ENCODE measurements around the gene CD300LB.
"Not testable (repeated sequence)": the region's sequence is repeated elsewhere in the genome, so short reads cannot be mapped to it uniquely, and the experiment has no call there.

The CD300LB gene

DNA sequence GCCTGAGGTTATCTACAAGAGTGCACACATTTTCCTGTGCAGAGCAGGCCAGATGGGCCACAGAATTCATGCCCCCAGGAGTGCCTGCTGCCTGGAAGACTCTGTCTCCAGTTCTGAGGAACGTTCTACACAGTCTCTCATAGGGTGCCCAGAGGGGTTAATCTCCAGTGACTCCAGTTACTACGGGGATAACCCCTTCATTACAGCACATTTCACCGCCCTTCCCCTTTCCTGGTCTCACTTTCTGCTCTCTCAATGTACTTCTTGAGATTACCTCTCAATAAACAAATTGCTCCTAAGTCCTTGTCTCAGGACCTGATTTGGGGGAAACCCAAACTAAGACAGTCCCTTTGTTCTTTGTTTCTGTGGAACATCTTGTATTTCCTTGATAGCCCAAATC lies 30.3 kb upstream of the CD300LB start:
- no peak overlapping the region for H3K4me3 ChIP-seq (ENCODE audit: low read depth, low read length)
- TF ChIP-seq, protein P1, sequence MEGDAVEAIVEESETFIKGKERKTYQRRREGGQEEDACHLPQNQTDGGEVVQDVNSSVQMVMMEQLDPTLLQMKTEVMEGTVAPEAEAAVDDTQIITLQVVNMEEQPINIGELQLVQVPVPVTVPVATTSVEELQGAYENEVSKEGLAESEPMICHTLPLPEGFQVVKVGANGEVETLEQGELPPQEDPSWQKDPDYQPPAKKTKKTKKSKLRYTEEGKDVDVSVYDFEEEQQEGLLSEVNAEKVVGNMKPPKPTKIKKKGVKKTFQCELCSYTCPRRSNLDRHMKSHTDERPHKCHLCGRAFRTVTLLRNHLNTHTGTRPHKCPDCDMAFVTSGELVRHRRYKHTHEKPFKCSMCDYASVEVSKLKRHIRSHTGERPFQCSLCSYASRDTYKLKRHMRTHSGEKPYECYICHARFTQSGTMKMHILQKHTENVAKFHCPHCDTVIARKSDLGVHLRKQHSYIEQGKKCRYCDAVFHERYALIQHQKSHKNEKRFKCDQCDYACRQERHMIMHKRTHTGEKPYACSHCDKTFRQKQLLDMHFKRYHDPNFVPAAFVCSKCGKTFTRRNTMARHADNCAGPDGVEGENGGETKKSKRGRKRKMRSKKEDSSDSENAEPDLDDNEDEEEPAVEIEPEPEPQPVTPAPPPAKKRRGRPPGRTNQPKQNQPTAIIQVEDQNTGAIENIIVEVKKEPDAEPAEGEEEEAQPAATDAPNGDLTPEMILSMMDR (IDR thresholded peaks at IDR 0.05; ENCODE audit: control insufficient read depth, extremely low read depth, insufficient read depth) = no peak
- no peak for DNase-seq (ENCODE audit: low read depth)

DNA sequence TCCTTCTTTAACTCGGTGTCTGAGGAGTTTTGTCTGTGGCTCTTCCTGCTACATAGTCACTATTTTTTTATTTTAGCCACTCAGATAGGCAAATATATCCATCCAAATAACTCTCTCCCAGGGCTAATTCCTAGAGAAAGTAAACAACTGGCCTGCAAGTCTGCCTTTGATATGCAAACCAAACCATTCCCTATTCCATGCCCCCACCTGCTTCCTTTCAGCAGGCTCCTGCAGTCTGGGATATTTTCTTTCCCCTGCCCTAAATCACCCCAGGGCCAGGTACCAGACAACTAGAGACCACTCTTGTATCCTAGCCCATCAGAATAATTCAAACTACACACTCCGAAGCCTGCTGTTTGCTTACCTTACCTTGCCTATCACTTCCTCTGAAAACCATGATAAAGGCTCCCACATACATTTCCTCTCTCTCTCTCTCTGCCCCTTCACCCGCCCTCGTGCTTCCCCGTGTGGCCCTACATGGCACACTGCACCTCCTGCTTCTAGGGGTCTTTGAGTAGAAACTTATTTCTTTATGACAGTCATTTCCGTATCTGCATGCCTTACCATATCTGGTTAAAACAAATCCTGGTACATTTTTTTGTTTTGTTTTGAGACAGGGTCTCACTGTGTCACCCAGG lies 27.7 kb upstream of the CD300LB start:
- TF ChIP-seq, protein P1 (IDR thresholded peaks at IDR 0.05; ENCODE audit: control insufficient read depth, extremely low read depth, insufficient read depth) = no peak
- no peak for DNase-seq (ENCODE audit: low read depth)
- no peak overlapping the region for H3K4me3 ChIP-seq (ENCODE audit: low read depth, low read length)

DNA sequence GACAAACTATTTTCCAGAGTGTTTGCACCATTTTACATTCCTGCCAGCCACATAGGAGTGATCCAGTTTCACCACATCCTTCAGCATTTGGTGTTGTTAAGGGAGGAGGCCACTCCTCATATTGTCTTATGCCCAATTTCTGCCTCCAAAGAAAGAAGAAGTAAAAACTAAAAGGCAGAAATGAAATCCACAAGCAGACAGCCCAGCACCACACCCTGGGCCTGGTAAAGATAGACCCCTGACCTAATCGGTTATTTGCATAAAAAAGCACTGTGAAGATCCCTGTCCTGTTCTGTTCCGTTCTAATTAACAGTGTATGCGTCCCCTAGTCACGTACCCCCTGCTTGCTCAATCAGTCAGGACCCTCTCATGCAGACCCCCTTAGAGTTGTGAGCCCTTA lies 27.1 kb upstream of the CD300LB start:
- not testable (repeated sequence) for H3K4me3 ChIP-seq (ENCODE audit: low read depth, low read length); DNase-seq (ENCODE audit: low read depth)

DNA sequence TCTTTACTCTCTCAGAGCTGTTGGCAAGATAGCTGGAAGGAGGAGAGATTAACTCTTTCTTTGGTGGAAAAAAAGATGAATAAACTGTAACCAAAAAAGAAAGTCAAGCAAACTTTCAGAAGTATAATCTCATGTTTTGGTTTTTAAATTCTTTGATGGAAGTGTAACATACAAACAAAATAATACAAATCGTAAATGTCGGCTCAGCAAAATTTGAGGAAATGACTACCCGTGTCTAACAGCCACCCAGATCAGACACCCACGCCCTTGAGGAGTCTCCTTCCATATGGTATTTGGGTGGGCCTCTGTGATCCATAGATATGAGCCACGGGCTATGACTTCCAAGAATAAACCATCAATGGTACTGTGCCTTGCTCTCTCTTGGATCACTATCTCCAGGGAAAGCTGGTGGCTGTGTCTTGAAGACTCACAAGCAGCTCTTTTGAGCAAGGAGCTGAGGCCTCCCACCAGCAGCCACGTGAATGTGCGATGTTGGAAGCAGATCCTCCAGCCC lies 24.2 kb upstream of the CD300LB start:
- H3K4me3 ChIP-seq (ENCODE audit: low read depth, low read length) = no peak overlapping the region
- TF ChIP-seq, protein P1 (IDR thresholded peaks at IDR 0.05; ENCODE audit: control insufficient read depth, extremely low read depth, insufficient read depth) = no peak
- DNase-seq (ENCODE audit: low read depth) = no peak

DNA sequence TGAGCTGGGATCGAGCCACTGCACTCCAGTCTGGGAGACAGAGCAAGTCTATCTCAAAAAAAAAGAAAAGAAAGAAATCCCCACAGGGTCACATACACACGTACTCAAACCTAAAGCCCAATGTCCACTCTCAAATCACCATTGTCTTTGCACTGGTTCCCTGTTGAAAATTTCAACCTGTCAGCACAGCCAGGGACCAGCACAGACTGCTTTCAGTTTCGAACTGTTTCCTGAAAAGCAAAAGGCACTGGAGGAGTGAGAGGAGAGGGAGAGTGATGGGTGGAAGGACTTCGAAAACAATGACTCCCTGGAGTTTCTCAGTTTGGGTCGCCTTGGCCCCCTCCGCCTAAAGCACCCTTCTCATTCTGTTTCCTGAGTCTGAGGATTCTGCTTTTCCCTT lies 23.6 kb upstream of the CD300LB start:
- H3K4me3 ChIP-seq (ENCODE audit: low read depth, low read length) = no peak overlapping the region
- TF ChIP-seq, protein P1 (IDR thresholded peaks at IDR 0.05; ENCODE audit: control insufficient read depth, extremely low read depth, insufficient read depth) = no peak

DNA sequence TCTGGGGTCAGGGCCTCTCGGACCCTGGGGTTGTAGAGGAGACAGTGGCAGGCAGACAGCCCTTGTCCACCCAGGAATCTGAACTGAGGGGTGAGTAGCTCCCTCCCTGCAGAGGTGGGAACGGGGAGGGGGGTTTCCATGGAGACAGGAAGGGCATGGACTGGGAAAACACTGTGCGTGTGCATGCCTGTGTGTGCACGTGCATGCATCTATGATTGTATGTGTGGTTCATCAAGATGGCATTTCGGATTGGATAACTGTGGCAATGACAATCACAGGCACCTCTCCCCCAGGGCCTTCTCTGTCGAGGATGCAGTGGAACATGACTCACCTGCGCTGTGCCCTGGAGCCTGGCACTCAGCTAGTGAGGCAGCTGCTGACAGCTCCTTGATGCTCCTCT lies 20.8 kb upstream of the CD300LB start:
- no peak for DNase-seq (ENCODE audit: low read depth)
- TF ChIP-seq, protein P1 (IDR thresholded peaks at IDR 0.05; ENCODE audit: control insufficient read depth, extremely low read depth, insufficient read depth) = no peak
- no peak overlapping the region for H3K4me3 ChIP-seq (ENCODE audit: low read depth, low read length)

More for the DNA sequence above, 23.6 kb upstream of the CD300LB start:
- DNase-seq (ENCODE audit: low read depth) = no peak

DNA sequence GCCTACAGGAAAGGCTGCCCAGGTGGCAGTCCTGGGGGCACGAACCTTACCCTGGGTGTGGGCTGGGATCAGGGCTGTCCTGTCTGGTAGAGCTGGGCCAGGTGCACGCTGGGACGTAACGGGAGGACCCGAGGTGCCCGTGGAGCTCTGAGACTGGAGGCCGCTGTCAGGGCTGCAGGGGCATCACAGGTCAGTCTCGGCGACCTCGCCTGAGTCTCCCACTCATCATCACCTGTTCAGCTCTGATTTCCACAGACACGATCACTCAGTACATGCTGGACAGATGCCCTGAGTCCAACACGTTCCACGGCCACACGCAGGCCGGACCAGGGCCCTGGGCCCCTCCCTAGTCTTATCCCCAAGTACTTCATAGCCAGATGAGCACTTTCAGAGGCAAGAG lies 19.3 kb upstream of the CD300LB start:
- no peak overlapping the region for H3K4me3 ChIP-seq (ENCODE audit: low read depth, low read length)
- DNase-seq (ENCODE audit: low read depth) = no peak
- TF ChIP-seq, protein P1 (IDR thresholded peaks at IDR 0.05; ENCODE audit: control insufficient read depth, extremely low read depth, insufficient read depth) = no peak

Measured in LNCaP clone FGC (cell line).